Measurements from ENCODE around the gene TSPAN32. TPM values are rescaled to one million over a fixed set of nuclear protein-coding genes. Genes with fewer than 3 reads are reported as not detected.

The TSPAN32 gene
- total RNA-seq, 1 donor from 2014 or later, result 2.6 TPM

GRCh38 chr11:2367266-2368160 is 65.7 kb downstream of the TSPAN32 start:
- Mint-ChIP-seq H3K36me3 (no peaks in the 10 kb centered on the region), H3K4me1 (ENCODE audit: unreplicated experiment) (no peaks in the 10 kb centered on the region), H3K4me3 (no peak overlapping the region), H3K9me3 (no peaks in the 10 kb centered on the region), H3K27me3 (no peaks in the 10 kb centered on the region), H3K27ac (no peak overlapping the region)
- DNase-seq (ENCODE audit: extremely low spot score, unreplicated experiment), result no peak
- TF ChIP-seq CTCF (conservative IDR thresholded peaks at IDR 0.05), result no peak

Other genes starting within 250 kb of the TSPAN32 start
- gene IGF2, start 162.6 kb upstream of the TSPAN32 start, total RNA-seq (ENCODE audit: low replicate concordance), result 2,350 and 3,865 TPM in 2 replicates
- 1,584 and 3,976 TPM in 2 replicates for gene INS, start 140.8 kb upstream of the TSPAN32 start, total RNA-seq (ENCODE audit: low replicate concordance)
- gene TH, start 130.2 kb upstream of the TSPAN32 start, total RNA-seq (ENCODE audit: low replicate concordance), result 2.2 and 11.1 TPM in 2 replicates
- 5.6 and 13.6 TPM in 2 replicates for gene ASCL2, start 31.4 kb upstream of the TSPAN32 start, total RNA-seq (ENCODE audit: low replicate concordance)
- 0.51 and 1.2 TPM in 2 replicates for gene C11orf21, start 95 bp upstream of the TSPAN32 start, total RNA-seq (ENCODE audit: low replicate concordance)
- 350 and 438 TPM in 2 replicates for gene CD81, start 75.3 kb downstream of the TSPAN32 start, total RNA-seq (ENCODE audit: low replicate concordance)
- 59.0 and 59.7 TPM in 2 replicates for gene TSSC4, start 98.7 kb downstream of the TSPAN32 start, total RNA-seq (ENCODE audit: low replicate concordance)
- gene TRPM5, start 142.5 kb downstream of the TSPAN32 start, total RNA-seq (ENCODE audit: low replicate concordance), result 0.21 and 0.46 TPM in 2 replicates
- 3.7 and 4.8 TPM in 2 replicates for gene KCNQ1, start 143.0 kb downstream of the TSPAN32 start, total RNA-seq (ENCODE audit: low replicate concordance)

Measured in type B pancreatic cell (in vitro differentiated cells).